HEK293 (cell line): ENCODE results near the gene TTC7B.

Source experiments
- ZNF24 ChIP-seq: fragments of 450-650 bp; formaldehyde crosslinking; IDR thresholded peaks from 2 replicates; pipeline ENCODE4 v1.5.1; 2016; ENCODE audit warnings: missing biosample characterization, missing genetic modification characterization
- TF ChIP-seq, protein P1 (sequence below): fragments of 450-650 bp; formaldehyde crosslinking; IDR thresholded peaks from 2 replicates; pipeline ENCODE4 v1.5.1; 2016; ENCODE audit warnings: missing biosample characterization, missing genetic modification characterization
- TF ChIP-seq, protein P2 (sequence below): fragments of 450-650 bp; formaldehyde crosslinking; IDR thresholded peaks from 2 replicates; pipeline ENCODE4 v1.5.1; 2016; ENCODE audit warnings: missing biosample characterization, missing genetic modification characterization

DNA sequence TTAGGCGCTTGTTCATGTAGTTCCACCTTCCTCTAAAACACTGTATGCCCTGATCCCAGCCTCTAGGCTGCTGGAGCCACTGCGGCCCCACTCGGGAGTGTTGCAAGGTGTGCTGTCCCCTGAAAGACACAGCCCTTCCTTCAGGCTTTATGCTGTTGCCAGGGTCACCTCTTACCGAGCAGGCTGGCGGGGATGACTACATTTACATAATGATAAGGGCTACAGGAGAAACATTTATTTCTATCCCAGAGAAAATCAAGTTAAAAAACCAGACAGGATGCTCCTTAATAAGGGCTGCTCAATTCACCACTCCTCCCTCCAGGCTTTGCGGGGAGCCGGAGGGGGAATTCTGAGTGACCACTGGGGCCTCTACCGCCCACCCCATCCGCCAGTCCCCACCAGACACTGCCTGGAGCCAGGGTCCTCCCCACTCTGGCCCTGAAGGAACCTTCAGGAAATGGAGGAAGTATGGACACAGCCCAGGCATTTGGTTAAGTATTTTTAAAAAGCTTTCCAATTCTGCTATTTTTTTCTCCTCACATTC is 200.6 kb downstream of the TTC7B start:
- TF ChIP-seq, protein P1, sequence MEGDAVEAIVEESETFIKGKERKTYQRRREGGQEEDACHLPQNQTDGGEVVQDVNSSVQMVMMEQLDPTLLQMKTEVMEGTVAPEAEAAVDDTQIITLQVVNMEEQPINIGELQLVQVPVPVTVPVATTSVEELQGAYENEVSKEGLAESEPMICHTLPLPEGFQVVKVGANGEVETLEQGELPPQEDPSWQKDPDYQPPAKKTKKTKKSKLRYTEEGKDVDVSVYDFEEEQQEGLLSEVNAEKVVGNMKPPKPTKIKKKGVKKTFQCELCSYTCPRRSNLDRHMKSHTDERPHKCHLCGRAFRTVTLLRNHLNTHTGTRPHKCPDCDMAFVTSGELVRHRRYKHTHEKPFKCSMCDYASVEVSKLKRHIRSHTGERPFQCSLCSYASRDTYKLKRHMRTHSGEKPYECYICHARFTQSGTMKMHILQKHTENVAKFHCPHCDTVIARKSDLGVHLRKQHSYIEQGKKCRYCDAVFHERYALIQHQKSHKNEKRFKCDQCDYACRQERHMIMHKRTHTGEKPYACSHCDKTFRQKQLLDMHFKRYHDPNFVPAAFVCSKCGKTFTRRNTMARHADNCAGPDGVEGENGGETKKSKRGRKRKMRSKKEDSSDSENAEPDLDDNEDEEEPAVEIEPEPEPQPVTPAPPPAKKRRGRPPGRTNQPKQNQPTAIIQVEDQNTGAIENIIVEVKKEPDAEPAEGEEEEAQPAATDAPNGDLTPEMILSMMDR, result no peak
- TF ChIP-seq ZNF24 (tag by site-specific recombination), result no peak
- TF ChIP-seq, protein P2, sequence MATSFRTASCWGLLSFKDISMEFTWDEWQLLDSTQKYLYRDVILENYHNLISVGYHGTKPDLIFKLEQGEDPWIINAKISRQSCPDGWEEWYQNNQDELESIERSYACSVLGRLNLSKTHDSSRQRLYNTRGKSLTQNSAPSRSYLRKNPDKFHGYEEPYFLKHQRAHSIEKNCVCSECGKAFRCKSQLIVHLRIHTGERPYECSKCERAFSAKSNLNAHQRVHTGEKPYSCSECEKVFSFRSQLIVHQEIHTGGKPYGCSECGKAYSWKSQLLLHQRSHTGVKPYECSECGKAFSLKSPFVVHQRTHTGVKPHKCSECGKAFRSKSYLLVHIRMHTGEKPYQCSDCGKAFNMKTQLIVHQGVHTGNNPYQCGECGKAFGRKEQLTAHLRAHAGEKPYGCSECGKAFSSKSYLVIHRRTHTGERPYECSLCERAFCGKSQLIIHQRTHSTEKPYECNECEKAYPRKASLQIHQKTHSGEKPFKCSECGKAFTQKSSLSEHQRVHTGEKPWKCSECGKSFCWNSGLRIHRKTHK, result no peak
